ENCODE results near the gene CES5A.
"Not testable (repeated sequence)": the region's sequence is repeated elsewhere in the genome, so short reads cannot be mapped to it uniquely, and the experiment has no call there.

CES5A gene

DNA sequence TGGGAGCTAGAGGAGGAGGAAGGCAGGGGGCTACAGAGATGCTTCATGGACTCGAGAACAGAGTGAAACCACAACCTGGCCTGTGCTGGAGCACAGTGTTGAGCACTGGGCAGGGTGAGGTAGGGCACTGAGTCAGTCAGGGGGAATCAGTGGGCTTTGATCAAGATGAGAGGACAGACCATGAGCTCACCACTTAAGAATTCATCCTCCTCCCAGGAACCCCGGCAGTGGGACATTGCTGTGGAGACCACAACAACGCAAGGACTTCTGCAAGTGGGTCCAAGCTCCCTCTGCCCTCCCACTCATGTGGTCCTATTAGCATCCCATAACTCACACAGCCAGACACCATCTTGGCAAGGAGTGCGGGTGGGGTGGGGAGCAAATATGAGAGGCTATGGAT is 1.7 kb upstream of the CES5A start:
- DNase-seq: peak; percentile 71

DNA sequence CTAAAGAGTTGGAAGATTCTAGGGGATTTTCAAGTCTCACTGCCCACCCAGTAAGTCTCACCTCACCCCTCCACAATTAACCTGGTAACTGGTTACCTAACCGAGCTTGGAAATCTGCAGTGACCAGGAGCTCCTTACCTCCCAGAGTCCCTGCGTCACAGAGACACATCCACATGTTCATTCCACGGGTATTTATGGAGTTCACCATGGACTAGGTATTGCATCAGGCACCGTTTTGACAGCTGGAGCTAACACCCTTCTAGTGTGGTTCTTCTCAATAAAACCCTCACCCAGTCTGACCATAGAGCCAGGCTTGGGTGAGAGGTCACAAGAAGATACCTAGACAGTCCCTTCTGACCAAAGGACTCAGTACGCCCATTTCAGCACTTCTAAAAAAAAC is 2.1 kb downstream of the CES5A start:
- no peak for DNase-seq

DNA sequence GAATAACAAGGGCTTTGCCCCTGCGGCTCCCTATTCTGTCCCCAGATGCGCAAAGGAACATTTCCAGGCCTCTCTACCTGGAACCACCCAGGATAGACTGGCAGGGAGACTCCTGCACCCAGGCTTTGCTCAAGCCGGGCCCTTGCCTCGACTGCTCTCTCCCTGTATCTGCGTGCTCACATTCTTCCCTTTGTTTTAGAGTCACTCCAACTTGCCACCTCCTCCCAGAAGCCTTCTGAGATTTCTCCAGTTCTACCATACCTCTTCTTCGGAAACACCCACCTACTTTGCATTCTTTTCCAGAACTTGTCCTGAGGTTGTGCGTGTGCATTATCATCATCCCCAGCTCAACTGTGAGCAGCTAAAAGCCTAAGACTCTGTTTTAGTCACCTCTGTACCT is 3.0 kb downstream of the CES5A start:
- no peak for DNase-seq

DNA sequence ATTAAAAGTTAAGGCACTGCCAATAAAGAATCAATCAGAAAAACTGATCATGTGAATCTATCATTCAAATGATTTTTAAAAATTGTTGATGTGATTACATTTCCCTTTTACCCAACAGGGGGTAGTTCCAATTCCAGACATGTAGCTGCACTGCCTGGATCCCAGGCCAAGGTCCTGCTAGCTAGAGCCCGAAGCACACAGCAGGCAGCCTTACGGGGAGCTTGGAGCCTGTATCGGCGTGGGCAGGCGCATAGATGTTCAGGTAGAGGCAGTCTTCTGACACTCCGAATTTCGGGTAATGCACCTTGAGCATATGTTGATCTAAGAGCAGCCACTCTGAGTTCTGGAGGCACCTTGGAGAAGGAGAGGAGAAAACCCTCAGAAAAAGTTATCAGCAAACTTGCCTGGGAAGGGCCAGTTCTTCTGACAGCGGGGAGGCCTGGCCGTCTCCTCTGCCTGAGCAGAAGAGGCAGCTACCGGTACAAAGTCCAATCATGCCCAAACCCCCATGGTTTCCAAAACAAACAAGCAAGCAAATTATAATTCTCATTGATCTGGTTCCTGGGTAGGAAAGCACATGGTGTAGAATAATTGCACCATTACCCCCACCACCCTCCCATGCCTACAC is 3.6 kb downstream of the CES5A start:
- DNase-seq: no peak

DNA sequence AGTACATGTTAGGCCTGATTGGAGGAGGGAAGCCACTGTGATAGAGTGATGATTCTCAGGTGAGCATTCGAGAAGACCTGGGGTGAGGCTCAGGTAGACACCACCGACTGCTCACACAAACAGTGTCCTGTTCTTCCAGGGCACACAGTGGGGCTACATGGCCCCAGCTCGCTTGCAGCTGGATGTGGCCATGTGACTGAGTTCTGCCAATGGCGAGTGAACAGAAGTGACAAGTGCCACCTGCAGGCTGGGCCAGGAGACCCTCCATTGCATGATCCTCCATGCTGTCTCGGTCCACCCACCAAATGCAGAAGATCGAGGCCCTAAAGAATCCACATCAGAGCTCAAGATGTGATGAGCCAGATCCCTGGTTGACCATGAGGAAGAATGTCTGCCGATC is 6.2 kb downstream of the CES5A start:
- DNase-seq: no peak

DNA sequence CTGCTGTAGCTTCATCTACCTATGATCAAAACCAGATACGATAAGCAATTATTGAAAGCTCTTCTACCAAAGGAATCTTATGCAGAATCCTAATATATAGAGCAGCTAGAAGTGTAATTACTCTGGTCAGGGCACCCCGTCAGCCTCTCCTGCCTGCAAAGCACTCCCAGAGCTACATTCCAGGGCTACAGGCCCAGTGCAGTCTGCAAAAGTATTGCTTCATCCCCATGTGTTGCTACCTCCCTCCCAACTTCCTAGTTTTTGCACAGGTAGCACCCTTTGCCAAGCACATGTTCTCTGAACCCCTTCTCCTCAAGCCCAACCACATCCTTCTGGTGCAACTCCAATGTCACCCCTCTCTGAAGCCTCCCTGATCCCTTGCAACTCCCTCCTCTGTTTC is 7.0 kb downstream of the CES5A start:
- DNase-seq: no peak

DNA sequence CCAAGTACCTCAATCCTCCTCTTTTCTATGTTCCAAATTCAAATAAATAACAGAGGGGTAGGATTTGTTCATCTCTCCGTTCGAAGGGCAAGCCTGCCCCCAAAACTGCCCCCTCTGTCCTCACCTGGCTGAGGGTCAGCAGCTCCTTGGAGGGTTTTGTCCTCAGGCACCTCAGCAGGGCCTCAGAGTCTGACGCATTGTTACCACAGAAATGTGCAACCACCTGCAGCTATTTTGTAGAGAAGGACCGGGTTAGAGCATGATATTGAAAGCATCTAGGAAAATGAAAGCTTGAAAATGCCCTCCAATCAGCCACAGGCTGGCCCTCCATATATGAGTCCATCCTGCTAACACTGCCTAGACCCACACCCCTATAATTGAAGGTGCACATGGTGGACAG is 13.9 kb downstream of the CES5A start:
- no peak for DNase-seq

DNA sequence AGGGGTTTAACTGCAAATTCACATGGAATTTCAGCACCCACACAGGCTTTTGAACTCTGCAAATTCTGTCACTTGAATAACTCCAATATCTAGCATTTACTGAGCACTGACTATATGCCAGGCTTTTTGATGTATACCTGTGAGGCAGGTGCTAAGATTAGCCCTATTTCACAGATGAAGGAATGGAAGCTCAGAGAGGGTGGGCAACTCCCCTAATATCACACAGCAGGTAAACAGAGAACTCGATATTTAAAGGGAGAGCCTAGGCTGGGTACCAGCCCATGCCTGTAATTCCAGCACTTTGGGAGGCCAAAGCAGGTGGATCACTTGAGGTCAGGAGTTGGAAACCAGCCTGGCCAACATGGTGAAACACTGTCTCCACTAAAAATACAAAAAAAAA is 17.5 kb downstream of the CES5A start:
- not testable (repeated sequence) for DNase-seq

DNA sequence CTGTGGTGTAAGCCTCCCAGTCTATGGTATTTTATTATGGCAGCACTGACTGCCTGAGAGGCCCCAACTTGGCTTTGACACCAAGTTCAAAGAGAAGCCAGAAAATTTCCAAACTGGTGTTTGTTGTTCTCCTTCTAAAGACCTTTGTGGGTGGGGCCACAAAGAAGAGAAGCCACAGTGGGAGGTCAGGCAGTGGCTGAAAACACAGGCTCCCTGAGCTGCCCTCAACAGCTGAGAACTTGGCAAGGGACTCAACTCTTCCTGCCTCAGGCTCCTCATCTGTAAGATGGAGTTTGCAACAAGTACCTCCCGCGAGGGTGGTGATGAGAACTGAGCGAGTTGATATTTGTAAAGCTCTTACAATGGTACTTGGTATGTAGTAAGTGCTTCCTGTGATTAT is 18.2 kb downstream of the CES5A start:
- DNase-seq: no peak

DNA sequence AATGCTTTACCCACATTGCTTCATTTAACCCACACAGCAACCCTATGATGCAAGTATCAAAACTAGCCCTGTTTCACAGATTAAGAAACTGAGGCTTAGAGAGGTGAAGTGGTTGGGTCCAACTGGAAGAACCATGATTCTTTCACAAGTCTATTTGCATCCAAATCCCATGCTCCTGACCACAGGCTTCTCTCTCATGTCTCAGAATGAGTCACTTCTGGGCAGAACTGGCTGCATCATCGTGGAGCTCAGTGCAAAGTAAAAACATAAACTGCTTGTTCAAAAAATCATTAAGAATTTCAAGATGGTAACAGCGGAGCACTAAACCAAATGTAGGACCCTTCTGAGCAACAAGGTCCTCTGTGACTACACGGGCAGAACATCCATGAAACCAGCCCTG is 22.1 kb downstream of the CES5A start:
- DNase-seq: peak; percentile 41

DNA sequence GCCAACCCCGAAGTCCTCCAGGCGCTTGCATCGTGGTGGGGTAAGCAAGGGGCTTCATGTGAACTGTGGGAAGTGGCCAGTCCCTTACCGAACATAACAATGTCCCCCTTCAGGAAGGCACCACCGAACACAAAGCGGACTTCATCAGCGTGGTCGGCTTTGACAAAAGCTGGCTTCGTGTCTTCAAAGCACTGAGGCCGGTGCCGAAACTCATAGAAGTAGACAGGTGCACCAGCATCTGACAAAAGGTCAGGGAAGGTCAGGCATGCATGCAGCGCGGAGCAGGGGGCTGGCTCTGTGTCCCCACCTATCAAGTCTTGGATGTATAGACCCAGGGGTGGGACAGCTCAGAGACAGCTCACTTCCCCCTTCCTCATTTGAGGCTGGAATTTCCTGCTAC is 25.6 kb downstream of the CES5A start:
- no peak for DNase-seq

DNA sequence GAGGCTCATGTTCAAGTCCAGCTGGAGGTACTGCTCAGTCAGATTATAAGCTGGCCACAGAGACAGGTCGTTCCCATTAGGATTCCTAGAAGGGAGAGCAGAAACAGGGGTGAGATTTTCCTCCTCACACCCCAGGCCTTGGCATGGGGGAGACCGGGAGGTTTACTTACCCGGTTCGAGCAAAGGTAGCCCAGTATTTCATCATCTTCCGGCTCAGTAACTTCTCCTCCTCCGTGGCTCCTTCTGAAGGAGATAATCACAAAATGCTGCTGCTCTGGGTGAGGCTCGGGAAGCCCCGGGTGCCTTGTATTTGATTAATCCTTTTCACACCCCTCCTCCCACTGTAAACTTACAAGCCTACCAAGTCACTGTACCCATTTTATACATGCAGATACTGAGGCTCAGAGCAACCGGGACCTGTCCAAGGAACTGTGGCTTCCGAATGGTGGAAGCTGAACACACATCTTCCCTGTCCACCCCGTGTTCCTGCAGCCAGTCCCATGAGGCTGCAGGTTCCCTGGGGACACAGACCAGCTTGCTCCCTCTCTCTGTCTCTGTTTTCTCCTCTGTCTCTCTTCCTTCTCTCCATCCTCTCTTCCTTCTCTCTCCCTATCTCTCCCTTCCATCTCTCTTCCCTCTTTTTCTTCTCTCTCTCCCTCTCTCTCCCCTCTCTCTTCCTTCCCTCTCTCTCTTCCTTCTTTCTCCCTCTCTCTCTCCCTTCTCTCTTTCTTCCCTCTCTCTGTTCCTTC is 28.4 kb downstream of the CES5A start:
- DNase-seq: no peak

DNA sequence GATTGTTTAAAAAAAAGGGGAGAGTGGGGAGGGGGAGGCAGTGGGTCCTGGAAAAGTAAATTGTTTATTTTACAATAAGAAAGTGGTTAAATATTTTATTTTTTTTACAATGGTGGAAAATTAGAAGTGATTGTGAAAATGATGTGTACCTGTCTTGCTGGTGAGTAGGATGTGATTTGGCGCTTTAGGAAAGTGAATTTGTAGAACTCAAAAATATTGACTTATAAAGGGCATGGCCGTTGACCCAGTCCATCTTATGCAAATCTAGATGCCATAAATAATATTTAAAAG is 32.1 kb downstream of the CES5A start:
- DNase-seq: no peak

DNA sequence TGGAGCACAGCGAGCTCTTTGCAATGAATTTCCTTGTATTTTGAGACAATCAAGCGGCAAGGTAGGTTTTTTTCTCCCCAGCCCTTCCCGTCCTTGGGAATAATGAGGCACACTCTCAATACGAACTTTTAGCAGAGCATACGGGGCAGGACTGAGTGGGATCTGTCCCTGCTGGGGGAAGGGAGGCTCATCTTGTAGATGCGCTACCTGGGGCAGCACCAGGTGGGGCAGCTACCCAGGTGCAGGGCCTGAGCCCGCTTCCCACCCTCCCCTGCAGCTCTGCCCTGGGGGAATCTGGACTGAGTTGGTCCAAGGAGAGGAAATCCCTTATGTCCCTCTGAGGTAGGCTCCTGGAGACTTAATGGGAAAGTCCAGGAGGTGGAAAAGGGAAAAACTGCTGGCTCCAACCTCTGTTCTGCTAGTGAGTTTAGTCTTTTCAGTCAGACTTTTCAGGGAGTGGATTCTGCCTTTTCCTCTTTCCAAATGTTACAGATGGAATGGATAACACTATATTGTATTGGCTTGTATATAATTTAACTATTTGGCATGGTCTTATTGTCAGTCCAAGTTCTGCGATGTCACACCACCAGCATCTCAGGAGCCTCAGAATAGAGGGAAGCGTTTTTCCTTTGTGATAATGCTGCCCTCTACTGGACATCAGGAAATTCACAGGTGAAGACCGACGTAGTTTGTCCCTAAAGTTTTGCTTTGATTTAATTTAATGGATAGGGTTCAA is 32.6 kb downstream of the CES5A start:
- DNase-seq: peak; percentile 39

DNA sequence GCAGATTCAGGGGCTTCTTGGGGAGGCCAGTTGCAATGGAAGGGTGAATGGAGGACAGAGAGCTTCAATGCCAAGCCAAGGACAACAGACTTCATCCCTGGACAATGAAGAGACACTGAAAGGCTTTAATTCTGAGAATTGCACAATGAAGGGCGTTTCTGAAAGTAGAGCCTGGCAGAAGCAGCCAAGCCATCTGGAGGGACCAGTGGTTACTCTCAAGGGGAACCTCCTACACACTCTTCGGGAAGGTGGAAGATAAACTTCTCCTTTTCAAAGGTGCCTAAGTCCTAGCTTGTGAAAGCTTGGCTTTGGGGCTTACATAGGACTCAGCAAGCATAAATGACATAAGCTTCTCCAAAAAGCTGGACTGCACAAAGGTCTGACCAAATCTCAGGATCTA is 36.1 kb downstream of the CES5A start:
- no peak for DNase-seq

DNA sequence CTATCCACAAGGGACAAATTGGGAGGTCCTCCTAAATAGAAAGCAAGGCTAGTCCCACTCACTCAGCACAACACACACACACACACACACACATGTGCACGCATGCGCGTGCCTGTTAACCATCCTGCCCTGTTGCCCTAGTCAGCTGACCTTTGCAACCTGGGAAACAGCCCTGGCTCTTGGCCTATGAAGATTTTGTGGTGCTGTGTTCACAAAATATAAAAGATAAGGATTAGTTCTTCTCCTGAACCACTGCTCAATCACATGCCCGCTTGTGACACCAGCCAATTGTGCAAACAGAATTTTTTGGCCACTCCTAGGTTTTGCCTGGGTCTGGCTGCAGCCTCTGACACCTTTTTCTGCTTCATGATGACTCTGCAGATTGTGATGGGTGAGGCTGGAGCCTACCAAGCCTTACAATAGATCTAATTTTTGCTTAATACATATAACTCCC is 39.0 kb downstream of the CES5A start:
- DNase-seq: no peak

DNA sequence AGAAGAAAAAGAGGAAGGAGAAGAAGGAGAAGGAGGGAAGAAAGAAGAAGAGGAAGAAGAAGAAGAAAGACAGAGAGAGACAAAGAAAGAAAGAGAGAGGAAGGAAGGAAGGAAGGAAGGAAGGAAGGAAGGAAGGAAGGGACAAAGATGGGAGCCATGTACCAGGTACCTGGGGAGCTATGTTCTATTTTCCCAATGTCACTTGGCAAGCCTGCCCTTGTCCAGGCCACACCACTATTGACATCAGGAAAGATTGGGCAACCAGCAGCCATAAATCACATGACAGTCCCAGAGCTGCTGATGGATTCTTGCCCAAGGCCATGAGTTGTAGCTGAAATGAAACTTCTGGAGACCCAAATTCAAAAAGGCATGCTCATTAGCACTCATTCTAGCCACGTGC is 39.6 kb downstream of the CES5A start:
- no peak for DNase-seq

DNA sequence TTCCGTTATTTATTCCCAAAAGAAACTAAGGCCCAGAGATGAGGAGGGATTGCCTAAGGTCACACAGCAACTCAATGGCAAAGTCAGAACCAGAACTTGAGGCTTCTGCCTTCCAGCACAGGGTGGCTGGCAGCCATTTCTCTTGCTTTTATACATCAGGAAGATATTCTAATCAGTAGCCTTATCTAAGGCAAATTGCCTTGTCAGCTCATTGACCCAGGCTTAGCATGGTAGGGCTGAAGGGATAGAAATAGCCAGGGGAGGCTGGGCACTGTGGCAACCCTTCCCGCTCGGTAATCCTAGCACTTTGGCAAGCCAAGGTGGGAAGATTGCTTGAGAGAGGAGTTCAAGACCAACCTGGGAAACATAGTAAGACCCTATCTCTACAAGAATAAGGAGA is 40.0 kb downstream of the CES5A start:
- DNase-seq: not testable (repeated sequence)

DNA sequence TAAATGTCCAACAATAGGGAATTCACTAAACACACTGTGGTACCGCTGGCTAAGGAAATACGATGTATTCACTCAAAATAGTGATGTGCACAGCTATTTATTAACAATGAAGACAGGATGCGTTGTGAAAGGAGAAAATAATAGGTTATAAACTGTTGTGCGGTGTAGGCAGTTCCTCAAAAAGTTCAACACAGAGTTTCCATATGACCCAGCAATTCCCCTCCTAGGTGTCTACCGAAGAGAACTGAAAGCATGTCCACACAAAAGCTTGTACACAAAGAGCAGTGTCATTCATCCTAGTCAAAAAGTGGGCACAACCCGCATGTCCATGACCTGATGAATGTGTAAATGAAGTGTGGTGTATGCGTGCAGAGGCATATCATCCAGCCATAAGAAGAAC is 41.1 kb downstream of the CES5A start:
- no peak for DNase-seq

DNA sequence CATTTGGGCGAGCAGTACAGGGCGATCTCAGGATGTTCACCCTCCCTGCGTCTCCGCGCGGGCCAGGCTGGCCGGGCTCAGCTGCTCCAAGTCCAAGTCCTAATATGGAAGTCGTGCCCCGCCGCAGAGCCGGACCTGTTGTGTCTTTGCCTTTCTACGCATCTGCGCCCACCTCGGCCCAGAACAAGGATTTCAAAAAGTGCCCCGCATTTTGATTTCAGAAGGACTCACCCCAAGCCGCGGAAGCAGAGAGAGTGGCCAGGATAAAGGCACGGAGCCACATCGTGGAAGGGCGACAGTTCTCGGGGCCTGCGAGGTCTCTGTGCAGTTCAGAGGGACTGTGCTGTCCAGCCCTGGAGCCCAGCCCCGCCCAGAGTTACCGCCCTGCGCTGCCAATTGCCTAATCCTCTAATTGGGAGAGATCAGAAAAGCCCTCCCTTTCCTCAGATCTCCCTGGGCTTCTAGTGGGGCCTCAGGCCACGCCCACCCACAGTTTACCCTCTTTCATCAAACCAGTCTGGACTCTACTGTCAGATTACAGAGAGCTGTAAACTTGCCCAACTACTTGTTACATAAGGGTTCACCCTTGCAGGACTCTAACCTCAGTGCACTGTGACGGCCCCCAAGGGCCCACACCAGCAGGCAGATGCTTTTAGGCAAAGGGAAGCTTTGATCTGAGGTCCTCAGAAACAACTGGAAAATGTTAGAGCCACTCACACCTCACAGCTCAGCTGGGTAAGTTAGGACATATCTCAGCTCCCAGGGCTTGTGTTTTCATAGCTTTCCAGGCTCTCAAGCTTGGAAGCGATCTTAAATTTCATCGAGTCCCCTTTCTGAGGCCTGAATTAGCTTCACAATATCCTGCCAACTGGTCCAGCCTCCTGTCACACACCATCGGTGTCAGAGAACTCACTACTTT is 42.1 kb downstream of the CES5A start, which contains the start of gene CES1:
Gene CES1 (minus strand): TSS at position 324 of the 919 bp plus-strand sequence. CDS start 41 bp downstream, at position 283.
- no peak for DNase-seq

DNA sequence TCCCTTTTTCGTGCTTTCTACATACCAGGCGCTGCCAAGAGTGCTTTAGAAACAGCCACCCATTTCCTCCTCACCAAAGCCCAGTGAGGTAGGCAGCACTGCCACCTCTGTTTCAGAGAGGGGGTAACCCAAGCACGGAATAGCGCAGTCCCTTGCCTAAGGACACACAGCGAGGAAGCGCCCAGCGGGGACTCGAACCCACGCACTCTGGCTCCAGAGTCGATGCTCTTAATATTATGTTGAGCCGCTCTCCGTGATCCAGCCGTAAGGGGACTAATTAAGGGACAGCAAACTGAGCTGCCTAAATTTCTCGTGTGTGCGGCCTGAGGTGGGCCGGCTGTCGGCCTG is 42.8 kb downstream of the CES5A start:
- no peak for DNase-seq

DNA sequence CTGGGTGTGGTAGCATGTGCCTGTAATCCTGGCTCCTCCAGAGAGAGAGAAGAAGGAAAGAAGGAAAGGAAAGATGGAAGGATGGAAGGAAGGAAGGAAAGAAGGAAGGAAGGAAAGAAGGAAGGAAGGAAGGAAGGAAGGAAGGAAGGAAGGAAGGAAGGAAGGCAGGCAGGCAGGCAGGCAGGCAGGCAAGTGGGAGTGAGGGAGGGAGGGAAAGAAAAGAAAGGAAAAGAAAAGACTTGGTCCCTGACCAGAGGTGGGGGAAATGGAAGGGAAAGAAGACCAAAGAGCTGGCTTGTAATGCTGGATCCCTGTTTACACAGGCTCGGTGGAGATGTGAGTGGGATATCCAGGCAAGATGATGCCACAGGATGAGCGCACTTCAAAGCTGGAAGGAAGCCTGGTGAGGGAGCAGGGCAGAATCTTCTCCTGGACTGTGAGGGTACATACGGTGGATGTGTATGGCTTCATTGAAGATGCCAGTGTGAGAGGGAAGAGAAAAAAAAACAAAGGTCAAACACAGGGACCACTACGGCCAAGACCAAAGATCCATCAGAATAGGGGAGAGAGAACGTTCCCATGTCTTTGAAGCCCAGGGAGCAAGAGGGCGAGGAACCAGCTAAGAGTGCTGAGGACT is 44.4 kb downstream of the CES5A start:
- no peak for DNase-seq

All from fibroblast of skin of abdomen (primary cell).